ENCODE results near the gene MARCHF6.

MARCHF6 gene

DNA sequence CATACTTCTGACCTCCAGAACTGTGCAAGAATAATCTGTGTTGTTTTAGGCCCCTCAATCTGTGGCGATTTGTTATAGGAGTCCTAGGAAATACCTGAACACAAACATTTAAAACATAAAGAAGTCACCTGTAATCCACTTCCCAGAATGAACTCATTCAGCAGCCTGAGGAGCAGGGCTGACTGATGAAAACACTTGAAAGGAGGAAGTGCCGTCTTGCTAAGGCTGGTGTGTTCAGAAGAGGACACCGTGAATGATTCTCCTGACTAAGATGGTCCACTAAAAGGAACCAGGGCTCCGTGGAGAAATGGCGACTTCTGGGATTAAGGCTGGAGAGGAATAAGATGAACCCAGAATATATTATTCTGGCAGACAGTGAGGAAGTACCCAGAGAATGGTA lies 18.7 kb upstream of the MARCHF6 start:
- no peak for TF ChIP-seq FOXP2 (optimal IDR thresholded peaks at IDR 0.05; ENCODE audit: borderline replicate concordance, extremely low read depth, extremely low read length, insufficient read depth)

DNA sequence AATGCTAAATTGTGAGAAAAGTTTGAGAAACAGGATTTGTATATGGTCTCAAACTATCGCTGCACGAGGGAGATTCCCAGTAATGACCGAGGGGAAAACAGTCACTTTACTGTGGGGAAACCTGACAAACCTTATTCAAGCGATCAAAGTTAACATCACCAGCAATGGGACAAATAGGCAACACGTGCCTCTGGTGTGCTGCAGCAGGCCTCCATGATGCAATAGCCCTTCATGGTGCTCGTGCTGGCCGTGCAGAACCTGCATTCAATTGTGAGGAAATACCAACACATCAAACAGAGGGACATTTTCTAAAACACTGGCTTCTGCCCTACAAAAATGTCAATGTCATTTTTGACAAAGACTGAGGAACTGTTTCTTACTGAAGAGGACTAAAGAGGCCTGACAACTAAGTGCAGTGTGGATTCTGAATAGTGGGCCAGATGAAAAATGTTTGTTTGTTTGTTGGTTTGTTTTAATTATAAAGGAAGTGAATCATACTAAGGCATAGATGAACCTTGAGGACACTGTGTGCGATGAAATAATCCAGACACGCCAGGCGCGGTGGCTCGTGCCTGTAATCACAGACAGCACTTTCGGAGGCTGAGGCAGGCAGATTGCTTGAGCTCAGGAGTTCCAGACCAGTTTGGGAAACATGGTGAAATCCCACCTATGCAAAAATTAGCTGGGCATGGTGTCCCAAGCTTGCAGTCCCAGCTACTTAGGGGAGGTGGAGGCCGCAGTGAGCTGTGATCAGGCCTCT lies 17.6 kb upstream of the MARCHF6 start:
- TF ChIP-seq TAF1 (IDR thresholded peaks at IDR 0.05; ENCODE audit: borderline replicate concordance, insufficient read depth, low read length) (no peak), SIN3A (IDR thresholded peaks at IDR 0.05; ENCODE audit: borderline replicate concordance, insufficient read depth, low read length) (no peak)

DNA sequence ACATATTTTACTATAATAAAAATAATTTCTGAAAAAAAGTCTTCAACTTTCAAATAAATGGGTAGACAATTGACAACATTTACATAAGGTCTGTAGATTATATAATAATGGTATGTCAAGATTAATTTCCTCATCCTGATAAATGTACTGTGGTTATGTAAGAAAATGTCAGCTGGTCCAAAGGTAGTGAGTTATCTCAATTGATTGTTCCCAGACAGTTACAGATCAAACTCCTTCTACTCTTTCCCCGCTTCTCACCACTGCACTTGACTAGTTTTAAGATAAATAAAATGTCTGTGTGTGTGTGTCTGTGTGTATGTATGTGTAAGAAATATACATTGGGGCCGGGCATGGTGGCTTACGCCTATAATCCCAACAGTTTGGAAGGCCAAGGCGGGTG lies 16.4 kb upstream of the MARCHF6 start:
- TF ChIP-seq SIN3A (IDR thresholded peaks at IDR 0.05; ENCODE audit: borderline replicate concordance, insufficient read depth, low read length) (no peak), POLR2AphosphoS5 (IDR thresholded peaks at IDR 0.05; ENCODE audit: low read depth, low read length) (no peak), FOXP2 (optimal IDR thresholded peaks at IDR 0.05; ENCODE audit: borderline replicate concordance, extremely low read depth, extremely low read length, insufficient read depth) (no peak), TAF1 (IDR thresholded peaks at IDR 0.05; ENCODE audit: borderline replicate concordance, insufficient read depth, low read length) (no peak)
- TF ChIP-seq, protein P1, sequence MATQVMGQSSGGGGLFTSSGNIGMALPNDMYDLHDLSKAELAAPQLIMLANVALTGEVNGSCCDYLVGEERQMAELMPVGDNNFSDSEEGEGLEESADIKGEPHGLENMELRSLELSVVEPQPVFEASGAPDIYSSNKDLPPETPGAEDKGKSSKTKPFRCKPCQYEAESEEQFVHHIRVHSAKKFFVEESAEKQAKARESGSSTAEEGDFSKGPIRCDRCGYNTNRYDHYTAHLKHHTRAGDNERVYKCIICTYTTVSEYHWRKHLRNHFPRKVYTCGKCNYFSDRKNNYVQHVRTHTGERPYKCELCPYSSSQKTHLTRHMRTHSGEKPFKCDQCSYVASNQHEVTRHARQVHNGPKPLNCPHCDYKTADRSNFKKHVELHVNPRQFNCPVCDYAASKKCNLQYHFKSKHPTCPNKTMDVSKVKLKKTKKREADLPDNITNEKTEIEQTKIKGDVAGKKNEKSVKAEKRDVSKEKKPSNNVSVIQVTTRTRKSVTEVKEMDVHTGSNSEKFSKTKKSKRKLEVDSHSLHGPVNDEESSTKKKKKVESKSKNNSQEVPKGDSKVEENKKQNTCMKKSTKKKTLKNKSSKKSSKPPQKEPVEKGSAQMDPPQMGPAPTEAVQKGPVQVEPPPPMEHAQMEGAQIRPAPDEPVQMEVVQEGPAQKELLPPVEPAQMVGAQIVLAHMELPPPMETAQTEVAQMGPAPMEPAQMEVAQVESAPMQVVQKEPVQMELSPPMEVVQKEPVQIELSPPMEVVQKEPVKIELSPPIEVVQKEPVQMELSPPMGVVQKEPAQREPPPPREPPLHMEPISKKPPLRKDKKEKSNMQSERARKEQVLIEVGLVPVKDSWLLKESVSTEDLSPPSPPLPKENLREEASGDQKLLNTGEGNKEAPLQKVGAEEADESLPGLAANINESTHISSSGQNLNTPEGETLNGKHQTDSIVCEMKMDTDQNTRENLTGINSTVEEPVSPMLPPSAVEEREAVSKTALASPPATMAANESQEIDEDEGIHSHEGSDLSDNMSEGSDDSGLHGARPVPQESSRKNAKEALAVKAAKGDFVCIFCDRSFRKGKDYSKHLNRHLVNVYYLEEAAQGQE (IDR thresholded peaks at IDR 0.05; ENCODE audit: insufficient read depth in 1 of 2, low read depth in 2 of 2, low read length in 2 of 2), result no peak

DNA sequence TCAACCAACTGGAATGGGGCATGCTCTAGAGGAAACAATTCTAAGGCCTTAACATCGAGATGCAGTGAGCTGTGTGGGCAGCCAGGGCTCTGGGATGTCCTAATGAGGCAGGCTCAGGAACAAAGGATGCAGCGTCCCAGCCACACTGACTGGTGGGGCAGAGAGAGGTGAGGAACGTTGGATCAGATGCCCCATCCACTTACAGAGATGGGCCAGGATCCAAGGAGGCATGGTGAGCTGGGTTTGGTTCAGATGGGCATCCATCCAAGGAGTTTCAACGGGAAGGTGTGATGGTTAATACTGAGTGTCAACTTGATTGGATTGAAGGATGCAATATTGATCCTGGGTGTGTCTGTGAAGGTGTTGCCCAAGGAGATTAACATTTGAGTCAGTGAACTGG lies 15.5 kb upstream of the MARCHF6 start:
- TF ChIP-seq, protein P1 (IDR thresholded peaks at IDR 0.05; ENCODE audit: insufficient read depth in 1 of 2, low read depth in 2 of 2, low read length in 2 of 2), result no peak
- TF ChIP-seq POLR2AphosphoS5 (IDR thresholded peaks at IDR 0.05; ENCODE audit: low read depth, low read length) (no peak), FOXP2 (optimal IDR thresholded peaks at IDR 0.05; ENCODE audit: borderline replicate concordance, extremely low read depth, extremely low read length, insufficient read depth) (no peak), TAF1 (IDR thresholded peaks at IDR 0.05; ENCODE audit: borderline replicate concordance, insufficient read depth, low read length) (no peak), SIN3A (IDR thresholded peaks at IDR 0.05; ENCODE audit: borderline replicate concordance, insufficient read depth, low read length) (no peak)

DNA sequence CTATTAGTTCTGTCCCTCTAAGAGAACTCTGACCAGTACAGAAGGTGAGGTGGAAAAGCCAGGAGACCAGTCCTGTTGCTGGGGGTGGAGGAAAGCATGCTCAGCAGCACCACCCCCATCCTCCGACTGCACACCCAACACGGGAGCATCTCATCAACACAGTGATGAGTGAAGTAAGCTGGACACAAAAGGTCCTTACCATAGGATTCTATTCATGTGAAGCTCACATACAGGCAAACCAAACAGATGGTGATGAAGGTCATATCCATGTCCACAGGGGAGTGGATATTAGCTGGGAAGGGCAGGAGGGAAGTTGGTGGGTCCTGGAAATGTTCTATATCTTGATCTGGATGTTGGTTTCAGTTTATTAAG lies 14.8 kb upstream of the MARCHF6 start:
- TF ChIP-seq POLR2AphosphoS5 (IDR thresholded peaks at IDR 0.05; ENCODE audit: low read depth, low read length), result no peak
- TF ChIP-seq TAF1 (IDR thresholded peaks at IDR 0.05; ENCODE audit: borderline replicate concordance, insufficient read depth, low read length), result no peak
- TF ChIP-seq FOXP2 (optimal IDR thresholded peaks at IDR 0.05; ENCODE audit: borderline replicate concordance, extremely low read depth, extremely low read length, insufficient read depth), result no peak
- no peak for TF ChIP-seq SIN3A (IDR thresholded peaks at IDR 0.05; ENCODE audit: borderline replicate concordance, insufficient read depth, low read length)
- TF ChIP-seq, protein P1 (IDR thresholded peaks at IDR 0.05; ENCODE audit: insufficient read depth in 1 of 2, low read depth in 2 of 2, low read length in 2 of 2), result no peak

GRCh38 chr5:10339058-10339811 lies 14.3 kb upstream of the MARCHF6 start:
- no peak for TF ChIP-seq SIN3A (IDR thresholded peaks at IDR 0.05; ENCODE audit: borderline replicate concordance, insufficient read depth, low read length)
- no peak for TF ChIP-seq POLR2AphosphoS5 (IDR thresholded peaks at IDR 0.05; ENCODE audit: low read depth, low read length)
- TF ChIP-seq, protein P1 (IDR thresholded peaks at IDR 0.05; ENCODE audit: insufficient read depth in 1 of 2, low read depth in 2 of 2, low read length in 2 of 2), result no peak
- TF ChIP-seq FOXP2 (optimal IDR thresholded peaks at IDR 0.05; ENCODE audit: borderline replicate concordance, extremely low read depth, extremely low read length, insufficient read depth), result no peak
- no peak for TF ChIP-seq TAF1 (IDR thresholded peaks at IDR 0.05; ENCODE audit: borderline replicate concordance, insufficient read depth, low read length)
